SK-N-MC (cell line): Measurements from ENCODE around the gene MT1X.

Experiments used
- EZH2 ChIP-seq: fragments of 200-600 bp; sonication (generic); IDR thresholded peaks from one replicate; pipeline ENCODE4 v1.6.1; 2017; ENCODE audit warnings: antibody characterized with exemption
- POLR2AphosphoS5 ChIP-seq: IDR thresholded peaks from 2 replicates; pipeline ENCODE4 v1.6.1; 2012; ENCODE audit warnings: mild to moderate bottlenecking, low read depth, low read length, borderline replicate concordance

- TF ChIP-seq EZH2 (no peak), POLR2AphosphoS5 (no peak)
Measured at GRCh38 chr16:56672761-56673536, 9.3 kb upstream of the MT1X start.
